ENCODE results near the gene TMEM234.
"Not testable (repeated sequence)": the region's sequence is repeated elsewhere in the genome, so short reads cannot be mapped to it uniquely, and the experiment has no call there.

Gene TMEM234

DNA sequence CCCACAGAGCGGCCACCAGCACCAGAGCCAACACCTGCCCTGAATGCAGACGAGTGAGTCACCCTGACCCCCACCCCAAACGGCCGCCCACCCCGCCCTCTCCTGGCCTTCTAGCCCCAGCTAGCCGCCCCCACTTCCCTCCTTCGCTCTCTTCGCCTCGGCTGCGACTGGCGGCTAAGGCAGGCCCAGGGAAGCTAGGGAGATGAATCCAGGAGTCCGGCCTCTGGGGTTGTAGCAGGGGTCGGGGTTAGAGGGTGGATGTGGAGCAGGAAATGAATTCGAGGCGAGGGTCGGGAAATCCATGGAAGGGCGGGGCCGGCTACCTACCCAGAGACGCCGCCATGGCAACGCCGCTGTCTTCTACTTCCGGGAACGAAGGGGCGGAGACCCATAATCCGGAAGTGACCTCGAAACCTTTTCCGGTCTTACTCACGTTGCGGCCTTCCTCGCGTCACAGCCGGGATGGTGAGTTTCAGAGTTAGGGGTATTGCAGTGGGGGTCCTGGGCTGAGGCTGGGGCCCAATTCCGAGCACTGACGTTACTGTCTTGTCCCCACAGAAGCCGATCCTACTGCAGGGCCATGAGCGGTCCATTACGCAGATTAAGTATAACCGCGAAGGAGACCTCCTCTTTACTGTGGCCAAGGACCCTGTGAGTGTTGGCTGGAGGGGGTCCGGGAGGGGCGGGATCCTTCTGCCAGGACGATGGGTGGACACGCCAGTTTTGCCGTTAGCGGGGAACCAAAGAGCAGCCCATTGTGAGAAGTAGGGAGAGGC lies at the start of gene TMEM234, which contains the start of gene EIF3I:
TMEM234 (minus strand) TSS at position 374 of the 776 bp plus-strand sequence; CDS start at position 343, 31 bp downstream.
EIF3I (plus strand) TSS at position 428 of the 776 bp plus-strand sequence; CDS start at position 463, 35 bp downstream.
- no peak for DNase-seq (ENCODE audit: extremely low read depth, low read depth)
- no peak for TF ChIP-seq CTCF (IDR thresholded peaks at IDR 0.05; ENCODE audit: low read depth, low read length)

DNA sequence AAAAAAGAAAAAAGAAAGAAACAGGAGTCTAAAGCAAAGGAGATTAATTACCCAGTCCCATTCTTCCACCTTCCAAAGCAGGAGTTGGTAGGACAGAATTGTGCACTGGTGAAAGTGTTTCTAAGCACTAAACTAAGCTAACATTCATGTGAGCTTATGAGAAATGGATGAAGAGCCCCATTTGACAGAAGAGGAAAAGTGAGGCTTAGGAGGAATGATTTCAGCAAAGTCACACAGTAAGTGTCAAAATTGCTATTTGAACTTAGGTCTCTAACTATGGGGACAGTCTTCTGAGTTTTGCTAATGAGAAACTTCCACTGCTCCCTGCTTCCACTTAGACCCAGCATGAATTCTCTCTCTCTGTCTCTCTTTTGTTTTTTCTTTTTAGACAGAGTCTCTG lies 47.6 kb upstream of the TMEM234 start:
- DNase-seq (ENCODE audit: extremely low read depth, low read depth), result no peak
- TF ChIP-seq CTCF (IDR thresholded peaks at IDR 0.05; ENCODE audit: low read depth, low read length), result no peak

DNA sequence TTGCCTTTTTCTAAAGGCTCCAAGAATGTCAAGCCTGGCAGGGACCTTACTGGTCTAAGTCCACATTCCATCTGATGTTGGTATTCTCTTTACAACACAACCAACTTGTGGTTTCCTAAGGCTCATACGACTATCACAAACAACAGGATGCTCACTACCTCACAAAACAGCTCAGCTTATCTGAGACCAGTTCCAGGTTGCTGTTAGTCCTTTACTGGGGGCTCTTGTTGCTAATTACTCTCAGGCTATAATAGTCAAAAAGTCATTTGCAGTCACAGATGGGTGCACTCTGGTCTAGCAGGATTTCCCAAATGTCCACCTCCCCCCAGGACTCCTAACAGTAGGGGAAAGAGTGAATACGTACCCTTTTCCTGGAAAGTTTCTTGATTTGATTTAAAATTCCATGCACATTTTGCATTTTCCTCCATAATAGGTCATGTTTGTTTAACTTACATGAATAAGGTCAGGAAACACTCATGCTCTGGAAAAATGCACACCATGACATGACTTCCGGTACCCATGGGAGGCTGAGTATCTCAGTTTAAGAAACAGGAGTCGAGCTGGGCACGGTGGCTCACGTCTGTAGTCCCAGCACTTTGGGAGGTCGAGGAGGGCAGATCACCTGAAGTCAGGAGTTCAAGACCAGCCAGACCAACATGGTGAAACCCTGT lies 44.9 kb upstream of the TMEM234 start:
- TF ChIP-seq CTCF (IDR thresholded peaks at IDR 0.05; ENCODE audit: low read depth, low read length), result no peak

DNA sequence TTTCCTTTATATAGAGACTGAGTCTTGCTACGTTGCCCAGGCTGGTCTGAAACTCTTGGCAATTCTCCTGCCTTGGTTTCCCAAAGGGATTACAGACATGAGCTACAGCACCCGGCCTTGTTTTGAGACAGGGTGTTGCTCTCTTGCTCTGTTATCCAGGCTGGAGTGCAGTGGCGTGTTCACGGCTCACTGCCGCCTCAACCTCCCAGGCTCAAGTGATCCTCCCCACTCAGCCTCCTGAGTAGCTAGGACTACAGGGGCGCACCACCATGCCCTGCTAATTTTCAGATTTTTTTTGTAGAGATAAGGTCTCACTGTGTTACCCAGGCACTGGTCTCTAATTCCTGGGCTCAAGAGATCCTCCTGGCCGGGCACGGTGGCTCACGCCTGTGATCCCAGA lies 43.7 kb upstream of the TMEM234 start:
- DNase-seq (ENCODE audit: extremely low read depth, low read depth), result no peak

More for the DNA sequence above, 44.9 kb upstream of the TMEM234 start:
- DNase-seq (ENCODE audit: extremely low read depth, low read depth), result no peak

GRCh38 chr1:32263744-32264143 lies 41.6 kb upstream of the TMEM234 start:
- no peak for DNase-seq (ENCODE audit: extremely low read depth, low read depth)

More for the DNA sequence above, 43.7 kb upstream of the TMEM234 start:
- TF ChIP-seq CTCF (IDR thresholded peaks at IDR 0.05; ENCODE audit: low read depth, low read length), result no peak

DNA sequence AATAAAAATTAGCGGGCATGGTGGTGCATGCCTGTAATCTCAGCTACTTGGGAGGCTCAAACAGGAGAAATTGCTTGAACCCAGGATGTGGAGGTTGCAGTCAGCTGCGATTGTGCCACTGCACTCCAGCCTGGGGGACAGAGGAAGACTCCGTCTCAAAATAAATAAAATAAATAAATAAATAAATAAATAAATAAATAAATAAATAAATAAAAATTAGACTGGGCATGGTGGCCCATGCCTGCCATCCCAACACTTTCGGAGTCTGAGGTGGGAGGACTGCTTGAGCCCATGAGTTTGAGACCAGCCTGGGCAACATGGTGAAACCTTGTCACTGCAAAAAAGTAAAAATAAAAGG lies 41.1 kb upstream of the TMEM234 start:
- DNase-seq (ENCODE audit: extremely low read depth, low read depth), result not testable (repeated sequence)

More at GRCh38 chr1:32263744-32264143, 41.6 kb upstream of the TMEM234 start:
- no peak for TF ChIP-seq CTCF (IDR thresholded peaks at IDR 0.05; ENCODE audit: low read depth, low read length)

GRCh38 chr1:32257227-32257508 lies 35.0 kb upstream of the TMEM234 start:
- TF ChIP-seq CTCF (IDR thresholded peaks at IDR 0.05; ENCODE audit: low read depth, low read length), result no peak

More at GRCh38 chr1:32257227-32257508, 35.0 kb upstream of the TMEM234 start:
- DNase-seq (ENCODE audit: extremely low read depth, low read depth), result no peak

All from AG09319 (cell line).